NCI-H2196 treated with DMSO at 0.1 percent for 48 hours (cell line): ENCODE measurements around the gene LAGE3.

Experiments
- DNase-seq: peaks from one replicate; lab custom pipeline; 2025; ENCODE audit not compliant: unreplicated experiment; lab: John Stamatoyannopoulos, UW

The LAGE3 gene

GRCh38 chrX:154477891-154478477 lies 1.1 kb downstream of the LAGE3 start:
- no peak for DNase-seq

GRCh38 chrX:154476821-154477220 lies 2.3 kb downstream of the LAGE3 start:
- DNase-seq: no peak

GRCh38 chrX:154473683-154474082 lies 5.4 kb downstream of the LAGE3 start:
- no peak for DNase-seq

GRCh38 chrX:154472685-154473632 lies 6.1 kb downstream of the LAGE3 start:
- DNase-seq: no peak

GRCh38 chrX:154471839-154472684 lies 7.0 kb downstream of the LAGE3 start:
- no peak for DNase-seq

- DNase-seq: no peak
Observed at GRCh38 chrX:154470914-154471568, 8.0 kb downstream of the LAGE3 start.

GRCh38 chrX:154470434-154470833 lies 8.6 kb downstream of the LAGE3 start:
- no peak for DNase-seq

GRCh38 chrX:154469880-154470279 lies 9.2 kb downstream of the LAGE3 start:
- no peak for DNase-seq

GRCh38 chrX:154469114-154469513 lies 10.0 kb downstream of the LAGE3 start:
- DNase-seq: no peak

- no peak for DNase-seq
Observed at GRCh38 chrX:154468217-154468616, 10.9 kb downstream of the LAGE3 start.

- no peak for DNase-seq
Observed at GRCh38 chrX:154467556-154467955, 11.5 kb downstream of the LAGE3 start.

- DNase-seq: no peak
Observed at GRCh38 chrX:154466907-154467306, 12.2 kb downstream of the LAGE3 start.

GRCh38 chrX:154466036-154466435 lies 13.0 kb downstream of the LAGE3 start:
- DNase-seq: no peak

GRCh38 chrX:154465601-154466000 lies 13.5 kb downstream of the LAGE3 start:
- DNase-seq: no peak

- no peak for DNase-seq
Observed at GRCh38 chrX:154464806-154465365, 14.2 kb downstream of the LAGE3 start.

- no peak for DNase-seq
Observed at GRCh38 chrX:154463611-154464220, 15.4 kb downstream of the LAGE3 start.

GRCh38 chrX:154462396-154462795 lies 16.7 kb downstream of the LAGE3 start:
- no peak for DNase-seq

GRCh38 chrX:154460326-154460725 lies 18.8 kb downstream of the LAGE3 start:
- DNase-seq: no peak

- no peak for DNase-seq
Observed at GRCh38 chrX:154459832-154460231, 19.2 kb downstream of the LAGE3 start.
